NB4 (cell line): ENCODE data around the gene ZFPM1.

Experiments used
- DNase-seq: peaks from one replicate; pipeline ENCODE4 v3.0.0; 2010; ENCODE audit warnings: low read depth
- H3K4me3 ChIP-seq: one replicate; pipeline ENCODE4 v1.5.1; 2011; ENCODE audit warnings: mild to moderate bottlenecking, low read depth, low read length, moderate library complexity
- CTCF ChIP-seq: IDR thresholded peaks from one replicate; pipeline ENCODE4 v1.5.1; 2012; ENCODE audit warnings: low read depth, low read length
- MAX ChIP-seq: IDR thresholded peaks from 2 replicates; pipeline ENCODE4 v1.6.1; 2011; ENCODE audit warnings: low read depth, low read length
- MYC ChIP-seq: IDR thresholded peaks from 2 replicates; pipeline ENCODE4 v1.6.1; 2011; ENCODE audit warnings: low read depth, low read length
- POLR2A ChIP-seq: IDR thresholded peaks from 2 replicates; pipeline ENCODE4 v1.6.1; 2011; ENCODE audit warnings: mild to moderate bottlenecking; ENCODE audit not compliant: insufficient read length; ENCODE audit errors: extremely low read depth

The ZFPM1 gene

GRCh38 chr16:88537859-88538258 is 84.8 kb downstream of the ZFPM1 start:
- no peak overlapping the region for H3K4me3 ChIP-seq
- no peak for DNase-seq
- TF ChIP-seq CTCF (no peak), MYC (no peak), MAX (no peak), POLR2A (no peak)

GRCh38 chr16:88538366-88539060 is 85.4 kb downstream of the ZFPM1 start:
- TF ChIP-seq MYC (no peak), MAX (no peak), POLR2A (no peak), CTCF (no peak)
- no peak for DNase-seq
- H3K4me3 ChIP-seq: no peak overlapping the region

GRCh38 chr16:88539261-88539651 is 86.2 kb downstream of the ZFPM1 start:
- DNase-seq: no peak
- H3K4me3 ChIP-seq: no peak overlapping the region
- TF ChIP-seq POLR2A (no peak), MYC (no peak)

- no peak for DNase-seq
- TF ChIP-seq CTCF (no peak), POLR2A (no peak), MYC (no peak), MAX (no peak)
- no peak overlapping the region for H3K4me3 ChIP-seq
These were observed 86.7 kb downstream of the ZFPM1 start for GRCh38 chr16:88539652-88540345.

GRCh38 chr16:88540346-88540977 is 87.4 kb downstream of the ZFPM1 start:
- TF ChIP-seq MYC (no peak), CTCF (no peak), POLR2A (no peak), MAX (no peak)
- H3K4me3 ChIP-seq: no peak overlapping the region
- DNase-seq: no peak

- TF ChIP-seq MAX: no peak
- TF ChIP-seq POLR2A: no peak
- no peak for TF ChIP-seq MYC
- no peak for DNase-seq
- H3K4me3 ChIP-seq: no peak overlapping the region
These were observed 88.9 kb downstream of the ZFPM1 start for GRCh38 chr16:88541831-88542616.
